NCI-H146 (cell line): Measurements from ENCODE around the gene ANK3.
"Not testable (repeated sequence)": the region's sequence is repeated elsewhere in the genome, so short reads cannot be mapped to it uniquely, and the experiment has no call there.

ENCODE experiments used
- DNase-seq: peaks from one replicate; lab custom pipeline; 2025; lab: John Stamatoyannopoulos, UW

The ANK3 gene

GRCh38 chr10:60093317-60093716 lies 296.4 kb downstream of the ANK3 start:
- DNase-seq: no peak

- no peak for DNase-seq
These were observed 302.8 kb downstream of the ANK3 start for GRCh38 chr10:60086862-60087261.

GRCh38 chr10:60086421-60086820 lies 303.3 kb downstream of the ANK3 start:
- no peak for DNase-seq

GRCh38 chr10:60082744-60083344 lies 306.8 kb downstream of the ANK3 start:
- no peak for DNase-seq

GRCh38 chr10:60082341-60082740 lies 307.3 kb downstream of the ANK3 start:
- DNase-seq: no peak

- no peak for DNase-seq
These were observed 315.7 kb downstream of the ANK3 start for GRCh38 chr10:60073781-60074656.

GRCh38 chr10:60073397-60073780 lies 316.3 kb downstream of the ANK3 start:
- no peak for DNase-seq

GRCh38 chr10:60069311-60069710 lies 320.4 kb downstream of the ANK3 start:
- DNase-seq: no peak

GRCh38 chr10:60050366-60050765 lies 339.3 kb downstream of the ANK3 start:
- DNase-seq: no peak

- peak; percentile 37 for DNase-seq
These were observed 341.6 kb downstream of the ANK3 start for GRCh38 chr10:60048091-60048501.

GRCh38 chr10:60045571-60045970 lies 344.1 kb downstream of the ANK3 start:
- DNase-seq: no peak

GRCh38 chr10:60044971-60045370 lies 344.7 kb downstream of the ANK3 start:
- no peak for DNase-seq

GRCh38 chr10:60044242-60044641 lies 345.4 kb downstream of the ANK3 start:
- no peak for DNase-seq

- no peak for DNase-seq
These were observed 346.0 kb downstream of the ANK3 start for GRCh38 chr10:60043561-60044241.

GRCh38 chr10:60042914-60043313 lies 346.8 kb downstream of the ANK3 start:
- no peak for DNase-seq

GRCh38 chr10:60042262-60042661 lies 347.4 kb downstream of the ANK3 start:
- peak; percentile 86 for DNase-seq

GRCh38 chr10:60041489-60042133 lies 348.1 kb downstream of the ANK3 start:
- DNase-seq: peak; percentile 61

- DNase-seq: no peak
These were observed 349.5 kb downstream of the ANK3 start for GRCh38 chr10:60040014-60040662.

- no peak for DNase-seq
These were observed 353.7 kb downstream of the ANK3 start for GRCh38 chr10:60035984-60036383.

GRCh38 chr10:60035375-60035774 lies 354.3 kb downstream of the ANK3 start:
- not testable (repeated sequence) for DNase-seq

GRCh38 chr10:60032723-60033122 lies 357.0 kb downstream of the ANK3 start:
- DNase-seq: peak; percentile 62

GRCh38 chr10:60031664-60032063 lies 358.0 kb downstream of the ANK3 start:
- DNase-seq: no peak
